WERI-Rb-1 (cell line): ENCODE measurements around the gene CFAP70.
A peak's percentile ranks its signal among the peaks of the same experiment; 100 is the strongest.

Source experiments
- DNase-seq: peaks from one replicate; pipeline ENCODE4 v3.0.0-alpha.2; 2020
- H3K27ac ChIP-seq: fragments of 250-450 bp; sonication (Bioruptor Pico); 2 replicates; pipeline ENCODE4 v1.5.1; 2020; ENCODE audit warnings: mild to moderate bottlenecking, moderate library complexity
- H3K27me3 ChIP-seq: fragments of 250-450 bp; sonication (Bioruptor Pico); 2 replicates; pipeline ENCODE4 v1.5.1; 2021; ENCODE audit warnings: mild to moderate bottlenecking, low read depth, moderate library complexity; ENCODE audit not compliant: insufficient read depth, severe bottlenecking
- H3K36me3 ChIP-seq: fragments of 250-450 bp; sonication (Bioruptor Pico); 2 replicates; pipeline ENCODE4 v1.5.1; 2020; ENCODE audit warnings: mild to moderate bottlenecking, moderate library complexity
- H3K4me3 ChIP-seq: 2 replicates; pipeline ENCODE4 v1.5.1; 2011; ENCODE audit warnings: low read depth, mild to moderate bottlenecking, control low read depth, low read length
- H3K9me3 ChIP-seq: fragments of 250-450 bp; sonication (Bioruptor Pico); 2 replicates; pipeline ENCODE4 v1.5.1; 2021; ENCODE audit warnings: mild to moderate bottlenecking, moderate library complexity; ENCODE audit not compliant: severe bottlenecking
- TF ChIP-seq, protein P1 (sequence below): IDR thresholded peaks from 2 replicates; pipeline ENCODE4 v1.5.1; 2011; ENCODE audit warnings: low read depth, mild to moderate bottlenecking, control low read depth, inconsistent platforms, low read length

CFAP70 gene

DNA sequence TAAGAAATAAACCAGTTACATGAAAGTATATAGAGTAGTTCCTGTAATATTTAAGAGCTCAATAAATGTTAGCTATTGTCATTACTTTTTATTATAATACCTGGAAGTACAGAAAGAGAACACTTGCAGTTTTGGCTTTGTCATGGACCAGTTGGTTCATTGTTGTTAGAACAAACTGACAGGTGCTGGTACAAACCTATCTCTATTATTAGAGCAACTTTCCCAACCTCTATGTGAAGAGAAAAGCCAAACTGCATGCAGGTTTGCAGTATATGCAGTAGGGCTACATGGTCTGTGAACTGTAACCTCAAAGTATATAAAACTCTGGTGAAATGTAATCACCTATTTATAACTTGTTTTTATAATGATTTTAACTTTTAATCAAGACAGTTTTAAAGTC is 132.0 kb downstream of the CFAP70 start:
- TF ChIP-seq, protein P1, sequence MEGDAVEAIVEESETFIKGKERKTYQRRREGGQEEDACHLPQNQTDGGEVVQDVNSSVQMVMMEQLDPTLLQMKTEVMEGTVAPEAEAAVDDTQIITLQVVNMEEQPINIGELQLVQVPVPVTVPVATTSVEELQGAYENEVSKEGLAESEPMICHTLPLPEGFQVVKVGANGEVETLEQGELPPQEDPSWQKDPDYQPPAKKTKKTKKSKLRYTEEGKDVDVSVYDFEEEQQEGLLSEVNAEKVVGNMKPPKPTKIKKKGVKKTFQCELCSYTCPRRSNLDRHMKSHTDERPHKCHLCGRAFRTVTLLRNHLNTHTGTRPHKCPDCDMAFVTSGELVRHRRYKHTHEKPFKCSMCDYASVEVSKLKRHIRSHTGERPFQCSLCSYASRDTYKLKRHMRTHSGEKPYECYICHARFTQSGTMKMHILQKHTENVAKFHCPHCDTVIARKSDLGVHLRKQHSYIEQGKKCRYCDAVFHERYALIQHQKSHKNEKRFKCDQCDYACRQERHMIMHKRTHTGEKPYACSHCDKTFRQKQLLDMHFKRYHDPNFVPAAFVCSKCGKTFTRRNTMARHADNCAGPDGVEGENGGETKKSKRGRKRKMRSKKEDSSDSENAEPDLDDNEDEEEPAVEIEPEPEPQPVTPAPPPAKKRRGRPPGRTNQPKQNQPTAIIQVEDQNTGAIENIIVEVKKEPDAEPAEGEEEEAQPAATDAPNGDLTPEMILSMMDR: no peak

DNA sequence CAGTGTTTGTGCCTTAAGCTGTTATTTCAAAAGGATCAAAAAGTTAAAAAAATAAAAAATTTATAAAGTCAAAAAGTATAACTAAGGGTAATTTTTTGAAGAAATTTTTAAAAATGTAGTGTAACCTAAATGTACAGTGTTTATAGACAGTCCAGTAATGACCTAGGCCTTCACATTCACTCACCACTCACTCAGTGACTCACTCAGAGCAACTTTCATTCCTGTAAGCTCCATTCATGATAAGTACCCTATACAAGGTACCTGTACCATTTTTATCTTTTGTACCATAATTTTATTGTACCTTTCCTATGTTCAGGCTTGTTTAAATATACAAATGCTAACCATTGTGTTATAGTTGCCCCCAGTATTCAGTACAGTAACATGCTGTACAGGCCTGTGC is 133.1 kb downstream of the CFAP70 start:
- Histone ChIP-seq H3K4me3 (no peak overlapping the region), H3K9me3 (no peaks in the 10 kb centered on the region), H3K27ac (no peak overlapping the region), H3K27me3 (no peaks in the 10 kb centered on the region), H3K36me3 (peaks cover 2% of the 10 kb centered on the region; the same call in 1 of the 2 replicates)
- no peak for DNase-seq
- TF ChIP-seq, protein P1: no peak

More for the DNA sequence above, 132.0 kb downstream of the CFAP70 start:
- no peak for DNase-seq
- Histone ChIP-seq H3K27me3 (no peaks in the 10 kb centered on the region), H3K27ac (no peak overlapping the region), H3K9me3 (no peaks in the 10 kb centered on the region), H3K4me3 (no peak overlapping the region), H3K36me3 (peaks cover 5% of the 10 kb centered on the region)

DNA sequence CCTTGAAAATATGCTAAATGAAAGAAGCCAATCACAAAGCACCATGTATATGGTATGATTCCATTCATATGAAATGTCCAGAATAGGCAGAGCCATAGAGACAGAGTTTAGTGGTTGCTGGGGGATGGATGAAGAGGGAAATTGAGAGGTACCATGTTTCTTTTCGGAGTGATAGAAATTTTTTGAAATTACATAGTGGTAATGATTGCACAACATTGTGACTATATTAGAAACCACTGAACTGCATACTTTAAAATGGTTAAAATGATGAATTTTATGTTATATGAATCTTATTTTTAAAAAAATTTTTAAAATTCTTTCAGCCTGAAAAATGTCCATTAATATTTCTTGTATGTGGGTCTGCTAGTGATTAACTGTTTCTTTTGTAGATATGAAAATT is 137.7 kb downstream of the CFAP70 start:
- DNase-seq: no peak
- TF ChIP-seq, protein P1: no peak
- H3K36me3 ChIP-seq: peaks cover 7% of the 10 kb centered on the region
- H3K9me3 ChIP-seq: no peaks in the 10 kb centered on the region
- no peak overlapping the region for H3K27ac ChIP-seq
- H3K4me3 ChIP-seq: no peak overlapping the region
- H3K27me3 ChIP-seq: no peaks in the 10 kb centered on the region

DNA sequence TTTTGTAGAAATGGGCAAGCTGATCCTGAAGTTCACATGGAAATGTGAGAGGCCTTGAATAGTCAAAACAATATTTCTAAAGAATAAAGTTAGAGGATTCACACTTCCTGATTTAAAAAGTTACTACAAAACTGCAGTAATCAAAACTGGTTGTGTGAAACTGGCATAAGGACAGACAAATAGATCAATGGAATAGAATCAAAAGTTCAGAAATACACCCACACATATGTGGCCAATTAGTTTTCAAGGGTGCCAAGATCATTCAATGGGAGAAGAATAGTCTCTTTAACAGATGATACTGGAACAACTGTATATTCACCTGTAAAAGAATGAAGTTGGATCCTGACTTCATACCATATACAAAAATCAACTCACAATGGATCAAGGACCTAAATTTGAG is 139.3 kb downstream of the CFAP70 start:
- TF ChIP-seq, protein P1: no peak
- H3K36me3 ChIP-seq: peaks cover 7% of the 10 kb centered on the region
- no peak for DNase-seq

DNA sequence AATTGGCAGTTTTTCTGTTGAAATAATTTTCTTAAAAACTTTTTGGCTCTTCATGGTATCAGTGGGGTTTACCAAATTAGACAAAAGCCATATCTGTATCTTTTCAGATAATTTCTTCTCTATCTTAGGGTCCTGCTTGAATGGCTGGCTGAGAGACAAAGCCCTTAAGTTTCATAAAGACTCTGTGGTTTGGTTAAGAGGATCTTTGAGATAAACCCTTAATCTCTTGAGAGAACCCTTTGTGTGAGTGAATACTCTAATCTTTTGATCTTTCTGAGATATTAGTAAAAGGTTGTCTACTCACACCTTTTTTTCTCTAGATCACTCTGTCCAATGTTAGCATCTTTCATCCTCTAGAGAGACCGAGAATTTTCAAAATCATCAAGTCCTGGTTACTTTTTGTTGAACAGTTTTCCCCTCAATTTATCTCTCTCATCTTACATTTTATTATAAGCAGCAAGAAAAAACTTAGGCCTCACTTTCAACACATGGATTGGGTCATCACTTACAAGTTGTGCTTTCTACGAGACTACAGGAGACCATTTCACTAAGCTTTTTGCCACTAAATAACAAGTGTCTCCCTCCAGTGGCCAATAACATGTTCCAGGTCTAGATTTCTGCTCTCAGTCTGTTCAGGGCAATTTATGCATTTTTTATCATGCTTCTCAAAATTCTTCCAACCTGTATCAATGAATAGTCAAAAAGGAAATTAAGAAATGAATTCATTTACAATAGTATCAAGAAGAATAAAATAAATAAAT is 140.1 kb downstream of the CFAP70 start:
- no peaks in the 10 kb centered on the region for H3K27me3 ChIP-seq
- H3K36me3 ChIP-seq: peaks cover 7% of the 10 kb centered on the region

More for the DNA sequence above, 139.3 kb downstream of the CFAP70 start:
- Histone ChIP-seq H3K27ac (no peak overlapping the region), H3K4me3 (no peak overlapping the region), H3K27me3 (no peaks in the 10 kb centered on the region), H3K9me3 (no peaks in the 10 kb centered on the region)

More for the DNA sequence above, 140.1 kb downstream of the CFAP70 start:
- TF ChIP-seq, protein P1: peak; percentile 44; the same call in 1 of the 2 replicates
- Histone ChIP-seq H3K4me3 (no peak overlapping the region), H3K27ac (peak overlapping the region; percentile 10; the same call in 1 of the 2 replicates), H3K9me3 (no peaks in the 10 kb centered on the region)
- DNase-seq: no peak
